ENCODE data around the gene CTNNBL1. TPM values are rescaled to one million over a fixed set of nuclear protein-coding genes. Genes with fewer than 3 reads are reported as not detected.
"Not testable (repeated sequence)": the region's sequence is repeated elsewhere in the genome, so short reads cannot be mapped to it uniquely, and the experiment has no call there.

CTNNBL1 gene
- total RNA-seq, 1 experiment from 2014 or later: 71.2 TPM

DNA sequence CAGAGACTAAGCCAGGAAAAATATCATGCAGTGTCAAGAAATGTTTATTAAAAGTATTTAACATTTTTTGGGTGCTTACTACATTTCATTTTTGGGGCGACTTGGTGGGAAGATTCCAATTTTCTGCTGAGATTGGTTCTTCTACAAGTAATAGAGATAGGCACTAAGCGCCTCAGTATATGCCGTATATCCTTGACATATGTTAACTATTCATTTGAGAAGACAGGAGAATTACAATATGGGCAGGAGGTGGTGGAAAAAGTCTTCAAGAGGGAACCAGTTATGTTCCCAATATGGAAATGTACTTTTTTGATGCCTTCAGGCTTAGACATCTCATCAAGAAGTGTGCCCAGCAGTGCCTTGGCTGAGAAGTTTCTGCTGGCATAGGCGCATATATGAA lies 6.5 kb downstream of the CTNNBL1 start:
- TF ChIP-seq, protein P1, sequence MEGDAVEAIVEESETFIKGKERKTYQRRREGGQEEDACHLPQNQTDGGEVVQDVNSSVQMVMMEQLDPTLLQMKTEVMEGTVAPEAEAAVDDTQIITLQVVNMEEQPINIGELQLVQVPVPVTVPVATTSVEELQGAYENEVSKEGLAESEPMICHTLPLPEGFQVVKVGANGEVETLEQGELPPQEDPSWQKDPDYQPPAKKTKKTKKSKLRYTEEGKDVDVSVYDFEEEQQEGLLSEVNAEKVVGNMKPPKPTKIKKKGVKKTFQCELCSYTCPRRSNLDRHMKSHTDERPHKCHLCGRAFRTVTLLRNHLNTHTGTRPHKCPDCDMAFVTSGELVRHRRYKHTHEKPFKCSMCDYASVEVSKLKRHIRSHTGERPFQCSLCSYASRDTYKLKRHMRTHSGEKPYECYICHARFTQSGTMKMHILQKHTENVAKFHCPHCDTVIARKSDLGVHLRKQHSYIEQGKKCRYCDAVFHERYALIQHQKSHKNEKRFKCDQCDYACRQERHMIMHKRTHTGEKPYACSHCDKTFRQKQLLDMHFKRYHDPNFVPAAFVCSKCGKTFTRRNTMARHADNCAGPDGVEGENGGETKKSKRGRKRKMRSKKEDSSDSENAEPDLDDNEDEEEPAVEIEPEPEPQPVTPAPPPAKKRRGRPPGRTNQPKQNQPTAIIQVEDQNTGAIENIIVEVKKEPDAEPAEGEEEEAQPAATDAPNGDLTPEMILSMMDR (IDR thresholded peaks at IDR 0.05): no peak
- no peak for TF ChIP-seq SIN3A (IDR thresholded peaks at IDR 0.05; ENCODE audit: borderline replicate concordance, insufficient read depth, low read depth, low read length)
- no peak for TF ChIP-seq TCF7L2 (IDR thresholded peaks at IDR 0.05; ENCODE audit: low read depth, low read length)
- TF ChIP-seq POLR2AphosphoS5 (IDR thresholded peaks at IDR 0.05; ENCODE audit: low read depth, low read length): no peak
- TF ChIP-seq, protein P2, sequence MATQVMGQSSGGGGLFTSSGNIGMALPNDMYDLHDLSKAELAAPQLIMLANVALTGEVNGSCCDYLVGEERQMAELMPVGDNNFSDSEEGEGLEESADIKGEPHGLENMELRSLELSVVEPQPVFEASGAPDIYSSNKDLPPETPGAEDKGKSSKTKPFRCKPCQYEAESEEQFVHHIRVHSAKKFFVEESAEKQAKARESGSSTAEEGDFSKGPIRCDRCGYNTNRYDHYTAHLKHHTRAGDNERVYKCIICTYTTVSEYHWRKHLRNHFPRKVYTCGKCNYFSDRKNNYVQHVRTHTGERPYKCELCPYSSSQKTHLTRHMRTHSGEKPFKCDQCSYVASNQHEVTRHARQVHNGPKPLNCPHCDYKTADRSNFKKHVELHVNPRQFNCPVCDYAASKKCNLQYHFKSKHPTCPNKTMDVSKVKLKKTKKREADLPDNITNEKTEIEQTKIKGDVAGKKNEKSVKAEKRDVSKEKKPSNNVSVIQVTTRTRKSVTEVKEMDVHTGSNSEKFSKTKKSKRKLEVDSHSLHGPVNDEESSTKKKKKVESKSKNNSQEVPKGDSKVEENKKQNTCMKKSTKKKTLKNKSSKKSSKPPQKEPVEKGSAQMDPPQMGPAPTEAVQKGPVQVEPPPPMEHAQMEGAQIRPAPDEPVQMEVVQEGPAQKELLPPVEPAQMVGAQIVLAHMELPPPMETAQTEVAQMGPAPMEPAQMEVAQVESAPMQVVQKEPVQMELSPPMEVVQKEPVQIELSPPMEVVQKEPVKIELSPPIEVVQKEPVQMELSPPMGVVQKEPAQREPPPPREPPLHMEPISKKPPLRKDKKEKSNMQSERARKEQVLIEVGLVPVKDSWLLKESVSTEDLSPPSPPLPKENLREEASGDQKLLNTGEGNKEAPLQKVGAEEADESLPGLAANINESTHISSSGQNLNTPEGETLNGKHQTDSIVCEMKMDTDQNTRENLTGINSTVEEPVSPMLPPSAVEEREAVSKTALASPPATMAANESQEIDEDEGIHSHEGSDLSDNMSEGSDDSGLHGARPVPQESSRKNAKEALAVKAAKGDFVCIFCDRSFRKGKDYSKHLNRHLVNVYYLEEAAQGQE (IDR thresholded peaks at IDR 0.05; ENCODE audit: insufficient read depth in 1 of 2, low read depth in 2 of 2, low read length in 1 of 2): no peak
- ChIA-PET CTCF (no interaction called here), POLR2A (no interaction called here)
- H3K36me3 ChIP-seq (ENCODE audit: control insufficient read depth, insufficient read depth, low read length): no peaks in the 10 kb centered on the region
- in situ Hi-C loops (cut with HindIII; ENCODE audit: low pct_unique_long_range_greater_than_20kb, low sequenced_read_pairs): no loop called here
- no peaks in the 10 kb centered on the region for H3K27me3 ChIP-seq (ENCODE audit: control insufficient read depth, insufficient read depth, low read length)
- intact Hi-C loops (cut with micrococcal nuclease; ENCODE audit: unreplicated experiment): no loop called here
- DNase-seq (ENCODE audit: low read depth, low spot score) (no peak), ATAC-seq (no peak)
- no TSS peak for BruUV-seq (replicated peaks)
- no peaks in the 10 kb centered on the region for H3K4me1 ChIP-seq (ENCODE audit: control insufficient read depth, insufficient read depth, low read length)
- H3K27ac ChIP-seq (ENCODE audit: low read length): no peak overlapping the region
- no peak overlapping the region for H3K4me3 ChIP-seq (ENCODE audit: low read depth in 2 of 2, low read length in 2 of 2)
- H3K9me3 ChIP-seq (ENCODE audit: control insufficient read depth, insufficient read depth, low read depth, low read length): no peaks in the 10 kb centered on the region

DNA sequence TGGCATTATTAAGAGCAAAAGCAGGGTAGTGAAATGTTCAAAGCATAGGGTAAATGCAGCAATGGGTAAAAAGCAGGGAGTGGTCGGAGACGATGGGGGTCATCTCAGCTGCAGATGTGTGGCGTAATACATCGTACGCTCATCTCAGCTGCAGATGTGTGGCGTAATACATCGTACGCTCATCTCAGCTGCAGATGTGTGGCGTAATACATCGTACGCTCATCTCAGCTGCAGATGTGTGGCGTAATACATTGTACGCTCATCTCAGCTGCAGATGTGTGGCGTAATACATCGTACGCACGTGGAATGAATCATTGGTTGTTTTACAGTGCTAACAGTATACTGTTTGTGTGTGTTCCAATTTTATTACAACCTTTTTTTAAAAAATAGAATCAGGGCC lies 7.8 kb downstream of the CTNNBL1 start:
- H3K36me3 ChIP-seq (ENCODE audit: control insufficient read depth, insufficient read depth, low read length); H3K27ac ChIP-seq (ENCODE audit: low read length); H3K9me3 ChIP-seq (ENCODE audit: control insufficient read depth, insufficient read depth, low read depth, low read length); in situ Hi-C loops (cut with HindIII; ENCODE audit: low pct_unique_long_range_greater_than_20kb, low sequenced_read_pairs); CTCF ChIA-PET; POLR2A ChIA-PET; H3K27me3 ChIP-seq (ENCODE audit: control insufficient read depth, insufficient read depth, low read length); BruUV-seq (replicated peaks); ATAC-seq; H3K4me1 ChIP-seq (ENCODE audit: control insufficient read depth, insufficient read depth, low read length); intact Hi-C loops (cut with micrococcal nuclease; ENCODE audit: unreplicated experiment); H3K4me3 ChIP-seq (ENCODE audit: low read depth in 2 of 2, low read length in 2 of 2): not testable (repeated sequence)
- peak; percentile 28 for DNase-seq (ENCODE audit: low read depth, low spot score)

DNA sequence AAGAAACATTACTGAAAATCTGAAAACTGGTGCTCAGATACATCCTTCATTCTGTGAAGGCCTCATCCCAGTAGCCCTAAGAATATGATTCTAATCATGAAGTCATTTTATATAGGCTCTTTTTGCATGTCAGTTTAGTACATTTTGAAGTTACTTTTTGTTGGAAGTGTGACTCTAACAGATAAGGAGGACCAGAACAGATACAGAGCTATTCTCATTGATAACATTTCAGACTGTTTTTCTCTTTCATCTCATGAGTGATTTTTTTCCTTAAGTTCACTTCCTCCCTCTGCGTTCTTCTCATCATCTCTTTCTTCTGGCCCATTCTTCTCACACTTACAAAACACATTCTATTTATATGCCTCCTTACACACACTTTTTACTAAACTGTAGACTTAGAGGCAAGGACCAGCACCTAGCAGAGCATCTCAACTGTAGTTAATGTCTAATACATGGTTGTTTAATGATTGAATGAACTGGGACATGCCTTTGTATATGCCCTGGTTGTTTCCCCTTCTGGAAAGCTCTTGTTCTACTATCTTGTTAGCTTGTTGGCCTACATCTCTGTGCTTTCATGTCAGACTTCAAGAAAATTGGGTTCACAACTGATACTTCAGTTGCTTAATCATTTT lies 8.7 kb downstream of the CTNNBL1 start:
- H3K36me3 ChIP-seq (ENCODE audit: control insufficient read depth, insufficient read depth, low read length): no peaks in the 10 kb centered on the region
- POLR2A ChIA-PET: no interaction called here
- H3K27me3 ChIP-seq (ENCODE audit: control insufficient read depth, insufficient read depth, low read length): no peaks in the 10 kb centered on the region
- no peak for DNase-seq (ENCODE audit: low read depth, low spot score)
- TF ChIP-seq, protein P2 (IDR thresholded peaks at IDR 0.05; ENCODE audit: insufficient read depth in 1 of 2, low read depth in 2 of 2, low read length in 1 of 2): no peak
- TF ChIP-seq TCF7L2 (IDR thresholded peaks at IDR 0.05; ENCODE audit: low read depth, low read length) (no peak), POLR2AphosphoS5 (IDR thresholded peaks at IDR 0.05; ENCODE audit: low read depth, low read length) (no peak), SIN3A (IDR thresholded peaks at IDR 0.05; ENCODE audit: borderline replicate concordance, insufficient read depth, low read depth, low read length) (no peak)
- TF ChIP-seq, protein P1 (IDR thresholded peaks at IDR 0.05): no peak
- H3K4me3 ChIP-seq (ENCODE audit: low read depth in 2 of 2, low read length in 2 of 2): no peak overlapping the region
- intact Hi-C loops (cut with micrococcal nuclease; ENCODE audit: unreplicated experiment): no loop called here
- BruUV-seq (replicated peaks): no TSS peak
- in situ Hi-C loops (cut with HindIII; ENCODE audit: low pct_unique_long_range_greater_than_20kb, low sequenced_read_pairs): no loop called here
- H3K4me1 ChIP-seq (ENCODE audit: control insufficient read depth, insufficient read depth, low read length): no peaks in the 10 kb centered on the region
- ATAC-seq: no peak
- no peaks in the 10 kb centered on the region for H3K9me3 ChIP-seq (ENCODE audit: control insufficient read depth, insufficient read depth, low read depth, low read length)
- CTCF ChIA-PET: no interaction called here
- no peak overlapping the region for H3K27ac ChIP-seq (ENCODE audit: low read length)

Data from Panc1 (cell line).